IPS-18c (cell line): Measurements from ENCODE around the gene SDC4.
A peak's percentile ranks its signal among the peaks of the same experiment; 100 is the strongest.
"Not testable (repeated sequence)": the region's sequence is repeated elsewhere in the genome, so short reads cannot be mapped to it uniquely, and the experiment has no call there.

Experiments
- H3K4me3 ChIP-seq: 2 replicates; pipeline ENCODE4 v1.7.0; 2013; ENCODE audit warnings: low read depth, mild to moderate bottlenecking, low read length, moderate library complexity; ENCODE audit not compliant: insufficient read depth
- H3K9me3 ChIP-seq: one replicate; pipeline ENCODE4 v1.6.1; 2013; ENCODE audit warnings: mild to moderate bottlenecking, low read length, moderate library complexity; ENCODE audit not compliant: control insufficient read depth, insufficient read depth

Gene SDC4

DNA sequence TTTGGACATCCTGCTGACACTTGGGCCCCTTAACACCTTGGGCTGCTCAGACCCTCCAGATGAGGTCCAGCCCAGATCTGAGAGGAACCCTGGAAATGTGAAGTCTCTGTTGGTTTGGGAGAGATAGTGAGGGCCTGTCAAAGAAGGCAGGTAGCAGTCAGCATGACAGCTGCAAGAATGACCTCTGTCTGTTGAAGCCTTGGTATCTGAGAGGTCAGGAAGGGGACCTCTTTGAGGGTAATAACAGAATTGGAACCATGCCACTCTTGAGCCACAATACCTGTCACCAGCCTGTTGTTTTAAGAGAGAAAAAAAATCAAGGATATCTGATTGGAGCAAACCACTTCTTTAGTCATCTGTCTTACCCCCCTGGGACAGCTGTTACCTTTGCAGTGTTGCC is 18.9 kb upstream of the SDC4 start:
- no peak overlapping the region for H3K4me3 ChIP-seq
- H3K9me3 ChIP-seq = no peaks in the 10 kb centered on the region

- H3K4me3 ChIP-seq = no peak overlapping the region
- no peaks in the 10 kb centered on the region for H3K9me3 ChIP-seq
These were observed 18.4 kb upstream of the SDC4 start for GRCh38 chr20:45366631-45367030.

- no peaks in the 10 kb centered on the region for H3K9me3 ChIP-seq
- no peak overlapping the region for H3K4me3 ChIP-seq
These were observed 18.0 kb upstream of the SDC4 start for GRCh38 chr20:45366192-45366591.

DNA sequence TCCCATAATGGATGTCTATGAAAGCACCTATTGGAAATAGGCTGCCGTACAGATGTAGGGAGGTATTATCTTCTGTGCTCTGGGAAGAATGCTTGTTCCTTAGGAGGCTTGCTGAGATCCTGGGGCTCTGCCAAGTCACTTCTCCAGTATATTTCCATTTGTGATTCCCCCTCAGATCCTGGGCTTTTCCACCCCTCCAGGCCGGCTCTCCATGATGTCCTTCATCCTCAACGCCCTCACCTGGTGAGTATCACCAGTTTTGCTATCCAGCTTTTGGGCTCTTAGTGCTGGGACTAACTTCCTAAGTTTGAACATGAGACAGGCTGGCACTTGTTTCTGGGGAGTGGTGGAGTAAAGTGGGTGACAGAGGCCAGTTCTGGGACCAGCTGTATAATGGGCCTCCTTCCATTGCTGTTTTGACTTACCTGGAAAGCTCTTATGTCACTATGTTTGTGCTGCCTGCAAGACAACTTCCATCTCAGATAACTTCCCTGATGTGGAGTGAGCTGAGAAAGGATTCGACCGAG is 17.3 kb upstream of the SDC4 start:
- H3K4me3 ChIP-seq = no peak overlapping the region

GRCh38 chr20:45363611-45364492 is 15.6 kb upstream of the SDC4 start:
- no peaks in the 10 kb centered on the region for H3K9me3 ChIP-seq
- H3K4me3 ChIP-seq = peak overlapping the region; percentile 98

More for the DNA sequence above, 17.3 kb upstream of the SDC4 start:
- H3K9me3 ChIP-seq = no peaks in the 10 kb centered on the region

GRCh38 chr20:45362804-45363610 is 14.8 kb upstream of the SDC4 start, which contains the start of gene SYS1:
Gene SYS1, plus strand, starts transcription at chr20:45363156. Its CDS starts 376 bp downstream, at chr20:45363532.
- Histone ChIP-seq H3K4me3 (peak within 1 kb of the TSS; percentile 98), H3K9me3 (no peaks in the 10 kb centered on the region)

DNA sequence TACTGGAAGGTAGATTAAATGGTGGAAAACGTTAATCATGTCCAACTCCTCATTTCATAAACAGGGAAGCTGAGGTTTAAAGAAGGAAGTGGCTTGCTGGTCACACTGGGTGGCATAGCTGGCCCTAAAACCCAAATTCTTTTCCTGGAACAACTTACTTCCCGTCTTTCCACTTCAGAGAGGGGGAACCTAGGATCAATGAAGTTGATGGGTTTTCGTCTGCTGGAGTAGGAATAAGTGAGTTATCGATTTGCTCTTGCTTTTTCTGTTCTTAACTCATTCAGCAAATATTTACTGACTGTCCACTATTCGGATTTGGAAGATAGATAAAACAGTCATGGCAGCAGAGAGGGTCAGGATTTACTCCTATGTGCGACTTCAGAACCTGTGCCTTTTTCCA is 13.6 kb upstream of the SDC4 start:
- Histone ChIP-seq H3K4me3 (no peak overlapping the region), H3K9me3 (no peaks in the 10 kb centered on the region)

- Histone ChIP-seq H3K4me3 (no peak overlapping the region), H3K9me3 (no peaks in the 10 kb centered on the region)
These were observed 11.4 kb upstream of the SDC4 start for GRCh38 chr20:45359406-45360148.

GRCh38 chr20:45359069-45359405 is 10.8 kb upstream of the SDC4 start:
- Histone ChIP-seq H3K9me3 (no peaks in the 10 kb centered on the region), H3K4me3 (no peak overlapping the region)

DNA sequence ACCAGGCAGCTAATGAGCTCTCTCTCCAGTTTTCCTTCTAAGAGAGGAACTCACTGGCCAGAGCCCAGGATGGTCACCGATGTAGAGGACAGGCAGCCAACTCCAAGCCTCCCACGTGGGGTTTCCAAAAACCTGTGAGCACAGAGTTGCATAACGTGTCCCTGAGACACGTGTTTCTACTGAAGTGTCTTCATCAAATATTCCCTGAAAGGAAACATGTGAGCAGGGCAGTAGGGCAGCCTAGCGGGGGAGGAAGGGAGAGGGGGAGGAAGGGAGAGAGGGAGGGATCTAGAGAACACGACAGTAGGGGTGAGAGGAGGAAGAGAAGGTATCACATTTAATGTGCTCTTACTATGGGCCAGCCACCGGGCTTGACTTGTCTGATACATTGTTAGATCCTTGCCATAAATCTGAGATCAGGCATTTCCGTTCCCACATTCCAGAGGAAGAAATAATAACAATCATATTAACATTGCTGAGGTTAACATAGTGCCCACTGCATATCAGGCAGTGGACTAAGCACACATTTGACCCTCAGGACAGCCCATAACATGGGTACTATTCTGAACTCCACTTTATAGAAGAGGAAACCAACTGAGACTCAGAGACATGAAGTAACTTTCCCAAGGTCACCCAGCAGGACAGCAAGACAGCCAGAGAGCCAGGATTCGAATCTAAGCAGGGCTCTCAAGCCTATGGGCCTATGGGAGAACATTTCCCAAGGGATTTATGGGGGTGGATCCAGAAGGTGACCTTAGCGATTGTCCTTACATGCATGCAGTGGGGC is 10.3 kb upstream of the SDC4 start:
- no peak overlapping the region; the same call in 1 of the 2 replicates for H3K4me3 ChIP-seq
- H3K9me3 ChIP-seq = no peaks in the 10 kb centered on the region

- Histone ChIP-seq H3K9me3 (no peaks in the 10 kb centered on the region), H3K4me3 (no peak overlapping the region)
These were observed 7.2 kb upstream of the SDC4 start for GRCh38 chr20:45355209-45356084.

DNA sequence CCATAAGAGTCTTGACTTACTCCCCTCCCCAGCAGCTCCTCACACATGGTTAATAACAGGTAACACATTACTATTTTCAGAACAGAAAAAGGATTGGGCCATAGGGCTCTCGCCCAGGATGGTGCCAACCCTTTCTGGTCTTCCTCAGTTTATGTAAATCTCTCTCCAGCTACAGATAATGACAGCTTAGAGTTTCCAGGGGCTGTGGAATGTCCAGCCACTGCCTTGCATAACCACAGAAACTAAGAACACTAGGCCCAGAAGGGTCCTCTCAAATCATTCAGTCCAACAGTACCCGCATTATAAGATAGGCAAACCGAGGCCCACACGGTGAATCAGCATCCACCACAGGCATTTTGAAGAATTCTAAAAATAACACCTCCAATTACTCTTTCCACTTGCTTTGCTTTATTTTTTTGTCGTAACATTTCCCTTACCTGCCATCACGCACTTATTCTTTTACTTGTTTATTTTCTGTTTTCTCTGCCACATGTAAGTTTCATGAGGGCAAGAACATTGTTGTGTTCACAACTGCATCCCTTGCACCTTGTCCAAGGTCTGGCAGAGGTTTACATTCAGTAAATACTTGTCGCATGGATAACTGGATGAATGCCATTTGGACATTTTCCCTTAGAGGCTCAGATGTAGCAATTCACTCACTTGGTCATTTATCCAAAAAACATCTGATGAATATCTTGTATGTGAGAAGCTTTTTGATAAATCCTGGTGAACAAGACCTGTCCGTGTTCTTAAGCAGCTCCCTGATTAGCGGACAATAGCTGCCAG is 6.4 kb upstream of the SDC4 start:
- H3K9me3 ChIP-seq = no peaks in the 10 kb centered on the region
- H3K4me3 ChIP-seq = no peak overlapping the region

- no peaks in the 10 kb centered on the region for H3K9me3 ChIP-seq
- H3K4me3 ChIP-seq = no peak overlapping the region
These were observed 5.5 kb upstream of the SDC4 start for GRCh38 chr20:45353746-45354145.

DNA sequence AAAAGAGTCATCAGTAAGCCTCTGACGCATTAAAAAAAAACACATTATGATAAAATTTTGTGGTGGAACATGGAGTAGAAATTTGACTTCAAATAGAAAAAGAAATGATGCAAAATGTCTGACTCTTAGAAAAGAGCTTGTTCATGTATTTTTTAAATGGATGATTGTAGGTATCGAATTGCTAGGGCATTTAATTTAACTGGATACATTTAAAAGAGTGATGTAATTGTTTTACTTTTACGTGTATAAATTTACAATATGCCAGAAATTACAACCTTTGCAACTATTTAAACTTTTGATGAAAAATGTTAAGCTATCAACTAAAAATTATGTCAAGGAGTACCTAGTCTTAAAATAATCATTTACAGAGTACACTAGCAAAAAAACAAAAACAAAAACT is 4.5 kb upstream of the SDC4 start:
- Histone ChIP-seq H3K4me3 (no peak overlapping the region), H3K9me3 (no peaks in the 10 kb centered on the region)

DNA sequence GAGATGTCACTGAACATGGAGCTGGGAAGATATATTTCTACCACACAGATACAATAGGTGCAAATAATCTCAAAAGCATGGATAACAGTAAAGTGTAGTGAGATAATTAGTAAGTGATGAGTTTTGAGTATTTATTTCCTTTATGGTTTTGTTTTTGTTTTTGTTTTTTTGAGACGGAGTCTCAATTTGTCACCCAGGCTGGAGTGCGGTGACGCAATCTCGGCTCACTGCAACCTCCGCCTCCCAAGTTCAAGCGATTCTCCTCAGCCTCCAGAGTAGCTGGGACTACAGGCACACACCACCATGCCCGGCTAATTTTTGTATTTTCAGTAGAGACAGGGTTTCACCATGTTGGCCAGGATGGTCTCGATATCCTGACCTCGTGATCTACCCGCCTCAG is 2.6 kb upstream of the SDC4 start:
- H3K4me3 ChIP-seq, H3K9me3 ChIP-seq: not testable (repeated sequence)
